ENCODE data around the gene C1orf167.

C1orf167 gene

GRCh38 chr1:11805422-11806306 is 43.7 kb downstream of the C1orf167 start, which contains the start of the genes CLCN6 and MTHFR:
CLCN6 (plus strand) TSS chr1:11806191; CDS start chr1:11806263, 72 bp downstream.
MTHFR (minus strand) TSS chr1:11805964; CDS start chr1:11803116, 2,848 bp downstream.
- ATAC-seq, result peak; percentile 96
- TF ChIP-seq POU6F1 (CRISPR knock-in tag; IDR thresholded peaks at IDR 0.05; ENCODE audit: borderline replicate concordance, low read depth) (no peak), ZNF70 (CRISPR knock-in tag; IDR thresholded peaks at IDR 0.05) (no peak), ISL1 (CRISPR knock-in tag; IDR thresholded peaks at IDR 0.05) (no peak), PPARA (CRISPR knock-in tag; IDR thresholded peaks at IDR 0.05; ENCODE audit: borderline replicate concordance) (no peak), ZNF565 (CRISPR knock-in tag; conservative IDR thresholded peaks at IDR 0.05; ENCODE audit: low read depth) (no peak), TCF4 (CRISPR knock-in tag; IDR thresholded peaks at IDR 0.05; ENCODE audit: borderline replicate concordance) (no peak), ZNF8 (CRISPR knock-in tag; IDR thresholded peaks at IDR 0.05) (no peak), OSR1 (CRISPR knock-in tag; IDR thresholded peaks at IDR 0.05) (no peak), ZFP3 (CRISPR knock-in tag; IDR thresholded peaks at IDR 0.05) (no peak), TOX (CRISPR knock-in tag; IDR thresholded peaks at IDR 0.05; ENCODE audit: borderline replicate concordance) (no peak), SNAI2 (CRISPR knock-in tag; IDR thresholded peaks at IDR 0.05) (no peak), ARNTL (CRISPR knock-in tag; IDR thresholded peaks at IDR 0.05; ENCODE audit: borderline replicate concordance, low read depth) (peak; percentile 48; the same call in 1 of the 2 replicates)
- TF ChIP-seq, protein P1, sequence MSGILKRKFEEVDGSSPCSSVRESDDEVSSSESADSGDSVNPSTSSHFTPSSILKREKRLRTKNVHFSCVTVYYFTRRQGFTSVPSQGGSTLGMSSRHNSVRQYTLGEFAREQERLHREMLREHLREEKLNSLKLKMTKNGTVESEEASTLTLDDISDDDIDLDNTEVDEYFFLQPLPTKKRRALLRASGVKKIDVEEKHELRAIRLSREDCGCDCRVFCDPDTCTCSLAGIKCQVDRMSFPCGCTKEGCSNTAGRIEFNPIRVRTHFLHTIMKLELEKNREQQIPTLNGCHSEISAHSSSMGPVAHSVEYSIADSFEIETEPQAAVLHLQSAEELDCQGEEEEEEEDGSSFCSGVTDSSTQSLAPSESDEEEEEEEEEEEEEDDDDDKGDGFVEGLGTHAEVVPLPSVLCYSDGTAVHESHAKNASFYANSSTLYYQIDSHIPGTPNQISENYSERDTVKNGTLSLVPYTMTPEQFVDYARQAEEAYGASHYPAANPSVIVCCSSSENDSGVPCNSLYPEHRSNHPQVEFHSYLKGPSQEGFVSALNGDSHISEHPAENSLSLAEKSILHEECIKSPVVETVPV (CRISPR knock-in tag; IDR thresholded peaks at IDR 0.05), result no peak
- TF ChIP-seq, protein P2, sequence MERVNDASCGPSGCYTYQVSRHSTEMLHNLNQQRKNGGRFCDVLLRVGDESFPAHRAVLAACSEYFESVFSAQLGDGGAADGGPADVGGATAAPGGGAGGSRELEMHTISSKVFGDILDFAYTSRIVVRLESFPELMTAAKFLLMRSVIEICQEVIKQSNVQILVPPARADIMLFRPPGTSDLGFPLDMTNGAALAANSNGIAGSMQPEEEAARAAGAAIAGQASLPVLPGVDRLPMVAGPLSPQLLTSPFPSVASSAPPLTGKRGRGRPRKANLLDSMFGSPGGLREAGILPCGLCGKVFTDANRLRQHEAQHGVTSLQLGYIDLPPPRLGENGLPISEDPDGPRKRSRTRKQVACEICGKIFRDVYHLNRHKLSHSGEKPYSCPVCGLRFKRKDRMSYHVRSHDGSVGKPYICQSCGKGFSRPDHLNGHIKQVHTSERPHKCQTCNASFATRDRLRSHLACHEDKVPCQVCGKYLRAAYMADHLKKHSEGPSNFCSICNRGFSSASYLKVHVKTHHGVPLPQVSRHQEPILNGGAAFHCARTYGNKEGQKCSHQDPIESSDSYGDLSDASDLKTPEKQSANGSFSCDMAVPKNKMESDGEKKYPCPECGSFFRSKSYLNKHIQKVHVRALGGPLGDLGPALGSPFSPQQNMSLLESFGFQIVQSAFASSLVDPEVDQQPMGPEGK (CRISPR knock-in tag; IDR thresholded peaks at IDR 0.05; ENCODE audit: borderline replicate concordance), result peak; percentile 92; the same call in 1 of the 2 replicates

GRCh38 chr1:11806307-11806936 is 44.4 kb downstream of the C1orf167 start:
- TF ChIP-seq, protein P3, sequence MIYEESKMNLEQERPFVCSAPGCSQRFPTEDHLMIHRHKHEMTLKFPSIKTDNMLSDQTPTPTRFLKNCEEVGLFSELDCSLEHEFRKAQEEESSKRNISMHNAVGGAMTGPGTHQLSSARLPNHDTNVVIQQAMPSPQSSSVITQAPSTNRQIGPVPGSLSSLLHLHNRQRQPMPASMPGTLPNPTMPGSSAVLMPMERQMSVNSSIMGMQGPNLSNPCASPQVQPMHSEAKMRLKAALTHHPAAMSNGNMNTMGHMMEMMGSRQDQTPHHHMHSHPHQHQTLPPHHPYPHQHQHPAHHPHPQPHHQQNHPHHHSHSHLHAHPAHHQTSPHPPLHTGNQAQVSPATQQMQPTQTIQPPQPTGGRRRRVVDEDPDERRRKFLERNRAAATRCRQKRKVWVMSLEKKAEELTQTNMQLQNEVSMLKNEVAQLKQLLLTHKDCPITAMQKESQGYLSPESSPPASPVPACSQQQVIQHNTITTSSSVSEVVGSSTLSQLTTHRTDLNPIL (CRISPR knock-in tag; IDR thresholded peaks at IDR 0.05; ENCODE audit: low read depth), result no peak
- TF ChIP-seq ZNF565 (CRISPR knock-in tag; conservative IDR thresholded peaks at IDR 0.05; ENCODE audit: low read depth), result no peak
- TF ChIP-seq ZC3H10 (CRISPR knock-in tag; IDR thresholded peaks at IDR 0.05), result no peak
- no peak for TF ChIP-seq OSR1 (CRISPR knock-in tag; IDR thresholded peaks at IDR 0.05)
- TF ChIP-seq, protein P1 (CRISPR knock-in tag; IDR thresholded peaks at IDR 0.05), result no peak
- TF ChIP-seq TCF4 (CRISPR knock-in tag; IDR thresholded peaks at IDR 0.05; ENCODE audit: borderline replicate concordance), result no peak
- TF ChIP-seq ZFP30 (CRISPR knock-in tag; IDR thresholded peaks at IDR 0.05), result no peak
- ATAC-seq, result peak; percentile 36

DNA sequence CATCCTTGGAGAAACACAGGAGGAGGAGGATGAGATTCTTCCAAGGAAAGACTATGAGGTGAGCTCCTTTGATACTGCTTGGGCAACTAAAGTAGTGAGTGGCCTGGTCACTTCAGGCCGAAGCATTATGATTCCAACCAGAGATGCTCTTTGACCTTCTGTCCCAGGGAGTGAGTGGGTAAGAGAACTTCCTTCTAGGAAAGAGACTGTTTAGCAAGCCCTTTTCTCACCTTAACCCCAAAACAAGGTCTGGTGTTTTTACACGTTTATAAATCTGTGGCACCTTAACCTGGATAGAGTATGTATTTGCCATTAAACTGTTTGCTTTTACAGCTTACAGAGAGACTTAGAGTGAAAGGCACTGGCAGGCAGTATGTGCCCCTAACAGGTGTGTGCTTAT is 45.1 kb downstream of the C1orf167 start:
- ATAC-seq, result no peak
- no peak for TF ChIP-seq ZNF565 (CRISPR knock-in tag; conservative IDR thresholded peaks at IDR 0.05; ENCODE audit: low read depth)

DNA sequence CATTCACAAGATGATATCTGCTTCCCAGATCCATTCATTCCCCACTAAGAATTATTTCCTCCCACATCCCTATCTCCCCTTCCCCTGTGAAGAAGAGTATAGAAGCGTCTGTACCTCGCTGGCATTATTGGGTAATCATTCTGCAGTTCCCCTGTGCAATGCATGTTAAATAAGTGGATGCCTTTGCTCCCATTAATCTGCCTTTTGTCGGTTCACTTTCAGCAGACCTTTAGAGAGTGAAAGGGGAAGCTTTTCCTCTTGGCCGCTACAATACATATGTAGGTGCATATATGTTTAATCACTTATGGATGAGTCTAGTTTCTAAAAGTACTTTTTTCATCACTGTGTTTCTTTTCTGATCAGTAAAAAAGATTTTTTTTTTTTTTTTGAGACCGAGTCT is 51.0 kb downstream of the C1orf167 start:
- ATAC-seq, result no peak
- TF ChIP-seq RARB (CRISPR knock-in tag; IDR thresholded peaks at IDR 0.05), result no peak
- TF ChIP-seq BACH2 (CRISPR knock-in tag; IDR thresholded peaks at IDR 0.05; ENCODE audit: borderline replicate concordance), result no peak
- no peak for TF ChIP-seq ISL1 (CRISPR knock-in tag; IDR thresholded peaks at IDR 0.05)
- TF ChIP-seq, protein P1 (CRISPR knock-in tag; IDR thresholded peaks at IDR 0.05), result no peak

Measured in SK-N-SH treated with all-trans-retinoic acid at 6 μM for 48 hours (cell line).